Esophagus muscularis mucosa (tissue), 4 donors: ENCODE data around the gene TTL. TPM values are rescaled to one million over a fixed set of nuclear protein-coding genes. Genes with fewer than 3 reads are reported as not detected.

ENCODE experiments used
- DNase-seq: peaks from one replicate; pipeline ENCODE4 v3.0.0-alpha.2; 2017; ENCODE audit errors: extremely low spot score
- H3K27ac ChIP-seq, 4 donors: fragments of 200-600 bp; sonication (generic); replicated peaks in 1 of 4; 1 replicate in 3 of 4; 2 replicates in 1 of 4; pipeline ENCODE4 v1.5.1; 2016 to 2019; ENCODE audit warnings: mild to moderate bottlenecking in 1 of 4
- H3K27me3 ChIP-seq, 4 donors: fragments of 200-600 bp; sonication (generic); one replicate each; pipeline versions ENCODE4 v1.5.1 to v1.6.0; 2016 to 2019
- H3K36me3 ChIP-seq, 4 donors: fragments of 200-600 bp; sonication (generic); one replicate each; pipeline ENCODE4 v1.5.1; 2016 to 2019
- H3K4me1 ChIP-seq, 4 donors: fragments of 200-600 bp; sonication (generic); one replicate each; pipeline ENCODE4 v1.5.1; 2016 to 2019
- H3K4me3 ChIP-seq, 4 donors: fragments of 200-600 bp; sonication (generic); 1 replicate in 2 of 4; 2 replicates in 2 of 4; pipeline ENCODE4 v1.5.1; 2016 to 2019; ENCODE audit warnings: mild to moderate bottlenecking in 4 of 4, moderate library complexity in 1 of 4
- H3K9me3 ChIP-seq, 4 donors: fragments of 200-600 bp; sonication (generic); 1 replicate in 3 of 4; 2 replicates in 1 of 4; pipeline ENCODE4 v1.5.1; 2016 to 2019
- CTCF ChIP-seq, 3 experiments: fragments of 200-600 bp in 2 of 3; fragments of 450-650 bp in 1 of 3; sonication (generic) in 2 of 3; IDR thresholded peaks; one replicate each; pipeline ENCODE4 v1.5.1; 2017 to 2019; ENCODE audit warnings: antibody characterized with exemption in 3 of 3, mild to moderate bottlenecking in 2 of 3, moderate library complexity in 1 of 3
- EP300 ChIP-seq: sonication (generic); formaldehyde crosslinking; IDR thresholded peaks from one replicate; pipeline ENCODE4 v1.6.1; 2017; ENCODE audit warnings: antibody characterized with exemption
- POLR2A ChIP-seq: fragments of 450-650 bp; IDR thresholded peaks from one replicate; pipeline ENCODE4 v1.6.1; 2017; ENCODE audit warnings: antibody characterized with exemption, moderate library complexity, mild to moderate bottlenecking, low read depth
- POLR2AphosphoS5 ChIP-seq, 2 donors: sonication (generic); formaldehyde crosslinking; IDR thresholded peaks; one replicate each; pipeline ENCODE4 v1.6.1; 2017; ENCODE audit warnings: antibody characterized with exemption in 2 of 2
- WGBS: methylation state at CpG from one replicate; pipeline ENCODE4 v1.1.5; 2018; 5-methylcytosine and 5-hydroxymethylcytosine counted together
- intact Hi-C: fragments of 100-400 bp; cut with DNase I; formaldehyde crosslinking; loops from one replicate; pipeline ENCODE4 v1.15.1; 2023
- small RNA-seq, 3 donors: library from RNA; depleted of rRNA; stranded (forward); fragments of <200 nt; gene quantifications; one replicate each; pipeline ENCODE3, GENCODE V24; 2016
- total RNA-seq, 4 donors: library from RNA; depleted of rRNA; stranded (reverse); fragments of >200 nt; gene quantifications; one replicate each; pipeline versions ENCODE4 v1.1.0 to v1.2.1, GENCODE V29; 2016

TTL gene
- total RNA-seq, 4 donors from 2014 or later: 25.8 to 29.2 (median 27.3) TPM

- no peak for DNase-seq
- Histone ChIP-seq H3K9me3 (no peaks in the 10 kb centered on the region), H3K27me3 (no peaks in the 10 kb centered on the region), H3K27ac (no peak overlapping the region), H3K36me3 (peaks cover 0 to 49% (median 37%) of the 10 kb centered on the region in 4 donors), H3K4me1 (peaks cover 27 to 34% (median 28%) of the 10 kb centered on the region in 4 donors), H3K4me3 (no peak overlapping the region)
- 93% methylated on average over 18 of the region's 18 CpGs for WGBS
- TF ChIP-seq POLR2AphosphoS5 (IDR thresholded peaks at IDR 0.05) (no peak), EP300 (no peak), CTCF (IDR thresholded peaks at IDR 0.05) (no peak), POLR2A (no peak)
- intact Hi-C loops: loop anchor here (2.0 kb wide), 1 partner anchor 61 kb away; no protein-coding TSS in a partner anchor
These were observed 104.0 kb downstream of the TTL start for GRCh38 chr2:112585873-112586464.

- intact Hi-C loops: no loop called here
- Histone ChIP-seq H3K27me3 (no peaks in the 10 kb centered on the region), H3K4me1 (peaks cover 12 to 19% (median 17%) of the 10 kb centered on the region in 4 donors), H3K4me3 (no peak overlapping the region), H3K27ac (no peak overlapping the region), H3K36me3 (peaks cover 0 to 56% (median 41%) of the 10 kb centered on the region in 4 donors), H3K9me3 (no peaks in the 10 kb centered on the region)
- no peak for DNase-seq
- WGBS: 66% methylated on average over 5 of the region's 6 CpGs
- TF ChIP-seq POLR2AphosphoS5 (IDR thresholded peaks at IDR 0.05) (no peak), CTCF (IDR thresholded peaks at IDR 0.05) (no peak), POLR2A (no peak), EP300 (no peak)
These were observed 106.7 kb downstream of the TTL start for GRCh38 chr2:112588611-112589045.

Small RNAs within 50 kb of the gene (small RNA-seq; reads per million reads assigned to genes)
- 0 reads per million in 3 donors for gene RF00019

Other genes starting within 250 kb of the TTL start
- 1 to 10 TPM; 3.7 to 8.6 (median 5.7) TPM for gene ZC3H8, start 227.1 kb upstream of the TTL start, total RNA-seq
- gene ZC3H6, start 206.6 kb upstream of the TTL start, total RNA-seq: 10 to 100 TPM; 12.8 to 22.0 (median 16.8) TPM
- 10 to 100 TPM; 11.6 to 24.5 (median 15.3) TPM for gene RGPD8, start 48.5 kb upstream of the TTL start, total RNA-seq
- 10 to 100 TPM in 3 of 4 donors, 1 to 10 TPM in 1; 10.0 to 12.4 (median 10.2) TPM for gene POLR1B, start 60.3 kb downstream of the TTL start, total RNA-seq
- 10 to 100 TPM; 12.0 to 21.9 (median 16.1) TPM for gene CHCHD5, start 102.5 kb downstream of the TTL start, total RNA-seq
- 10 to 100 TPM; 12.0 to 34.1 (median 14.9) TPM for gene SLC20A1, start 163.8 kb downstream of the TTL start, total RNA-seq
- gene NT5DC4, start 238.9 kb downstream of the TTL start, total RNA-seq: not detected